Stimulated activated CD8-positive, alpha-beta memory T cell treated with anti-CD3 and anti-CD28 coated beads, Interleukin-2, amount 100 ng/mL, for 1 hour (primary cell): Measurements from ENCODE around the gene ITM2B.
"Not testable (repeated sequence)": the region's sequence is repeated elsewhere in the genome, so short reads cannot be mapped to it uniquely, and the experiment has no call there.

ENCODE experiments used
- DNase-seq, 2 donors: peaks; one replicate each; pipeline ENCODE4 v3.0.0-alpha.2; 2020; ENCODE audit warnings: low read depth in 2 of 2

The ITM2B gene

DNA sequence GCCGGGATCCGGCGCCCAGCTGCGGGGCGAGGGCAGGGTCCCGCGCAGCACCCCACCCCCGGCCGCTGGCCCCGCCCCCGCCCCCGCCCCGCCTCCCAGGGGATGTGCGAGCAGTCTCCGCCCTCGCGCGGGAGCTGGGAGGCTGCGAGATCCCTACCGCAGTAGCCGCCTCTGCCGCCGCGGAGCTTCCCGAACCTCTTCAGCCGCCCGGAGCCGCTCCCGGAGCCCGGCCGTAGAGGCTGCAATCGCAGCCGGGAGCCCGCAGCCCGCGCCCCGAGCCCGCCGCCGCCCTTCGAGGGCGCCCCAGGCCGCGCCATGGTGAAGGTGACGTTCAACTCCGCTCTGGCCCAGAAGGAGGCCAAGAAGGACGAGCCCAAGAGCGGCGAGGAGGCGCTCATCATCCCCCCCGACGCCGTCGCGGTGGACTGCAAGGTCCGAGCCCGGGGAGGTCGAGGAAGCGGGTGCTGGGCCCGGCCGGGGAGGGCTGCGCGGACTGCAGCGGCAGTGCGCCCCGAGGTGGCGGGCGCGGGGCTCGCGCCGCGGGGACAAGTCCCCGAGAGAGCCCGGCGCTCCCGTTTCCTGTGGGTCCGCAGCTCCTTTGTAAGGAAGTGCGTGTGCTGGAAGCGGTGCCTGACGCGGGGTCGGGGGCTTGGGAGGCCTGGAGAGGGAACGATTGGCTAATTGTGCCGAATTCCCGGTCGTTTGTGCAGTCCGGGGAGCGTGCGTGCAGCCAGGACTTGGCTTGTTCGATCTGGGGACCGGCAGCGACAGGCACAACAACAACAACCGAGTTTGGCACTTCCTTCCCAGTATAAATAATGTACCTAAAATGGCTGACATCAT is at the start of gene ITM2B:
TSS of gene ITM2B (plus strand) at position 161 of the 843 bp plus-strand sequence. CDS start at position 316, 155 bp downstream.
- DNase-seq, result peak; percentile 17 to 46

DNA sequence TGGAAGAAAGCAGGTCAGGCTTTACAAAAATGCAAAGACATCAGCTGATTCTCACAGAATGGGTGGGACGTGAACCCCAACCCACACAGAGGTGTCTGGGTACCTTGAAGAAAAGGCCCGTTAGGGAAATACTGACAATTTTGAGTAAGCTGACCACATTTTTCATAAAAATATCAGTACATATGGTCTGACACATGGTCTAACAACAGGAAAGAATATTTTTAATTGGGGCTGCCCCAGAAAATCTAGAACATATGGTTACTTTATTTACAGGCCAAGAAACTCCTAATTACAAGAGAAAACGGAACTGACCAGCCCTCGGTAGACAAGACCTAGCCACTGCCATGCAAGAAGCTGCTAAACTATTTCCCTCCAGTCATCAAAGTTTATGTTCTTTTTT is 48.7 kb upstream of the ITM2B start:
- no peak for DNase-seq

DNA sequence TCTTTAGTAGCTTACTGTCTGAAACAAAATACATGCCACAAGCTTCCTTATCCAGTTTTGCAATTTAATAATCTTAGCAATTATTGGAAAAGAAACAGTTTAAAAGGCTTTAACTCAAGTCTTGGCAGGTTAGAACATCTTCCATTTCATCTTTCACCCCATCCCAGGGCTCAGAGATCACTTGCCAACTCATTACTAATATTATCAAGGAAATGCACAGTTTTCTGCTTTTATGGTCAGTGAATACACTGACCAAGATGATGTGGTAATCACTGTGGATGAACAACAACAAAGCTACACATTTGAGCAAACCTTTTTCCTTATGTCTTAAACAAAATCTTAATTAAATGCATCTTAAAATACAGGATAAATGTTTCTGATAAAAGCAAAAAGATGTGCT is 48.0 kb upstream of the ITM2B start:
- DNase-seq, result no peak

DNA sequence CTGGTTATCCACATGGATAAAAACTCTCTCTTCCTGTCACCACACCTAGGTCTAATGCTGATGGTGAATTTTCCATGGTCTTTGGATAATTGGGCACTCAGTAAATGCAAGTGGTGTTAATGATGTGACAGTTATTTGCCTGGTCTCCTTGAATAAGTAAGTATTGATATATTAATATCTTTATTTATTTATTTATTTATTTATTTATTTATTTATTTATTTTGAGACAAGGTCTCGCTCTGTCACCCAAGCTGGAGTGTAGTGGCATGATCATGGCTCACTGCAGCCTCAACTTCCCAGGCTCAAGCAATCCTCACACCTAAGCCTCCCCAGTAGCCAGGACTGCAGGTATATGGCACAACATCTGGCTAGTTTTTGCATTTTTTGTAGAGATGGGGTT is 46.3 kb upstream of the ITM2B start:
- DNase-seq, result no peak

DNA sequence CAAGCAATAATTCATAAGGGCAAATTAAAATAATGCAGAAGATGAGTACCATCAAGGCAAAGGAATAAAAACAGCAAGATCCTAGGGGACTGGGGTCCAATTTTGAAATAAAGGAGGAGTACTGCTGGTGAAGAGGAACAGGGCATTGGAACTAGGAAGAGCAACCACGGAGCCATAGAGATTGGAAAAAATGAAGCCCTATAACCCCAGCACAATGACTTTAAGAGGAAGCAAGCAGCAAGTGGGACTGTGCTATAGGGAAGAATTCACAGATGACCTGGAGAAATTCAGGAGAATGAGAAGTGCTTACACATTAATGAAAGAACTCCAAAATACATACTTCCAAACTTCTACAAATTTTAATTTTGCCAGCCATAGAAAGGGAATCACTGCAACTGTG is 44.9 kb upstream of the ITM2B start:
- DNase-seq, result no peak

DNA sequence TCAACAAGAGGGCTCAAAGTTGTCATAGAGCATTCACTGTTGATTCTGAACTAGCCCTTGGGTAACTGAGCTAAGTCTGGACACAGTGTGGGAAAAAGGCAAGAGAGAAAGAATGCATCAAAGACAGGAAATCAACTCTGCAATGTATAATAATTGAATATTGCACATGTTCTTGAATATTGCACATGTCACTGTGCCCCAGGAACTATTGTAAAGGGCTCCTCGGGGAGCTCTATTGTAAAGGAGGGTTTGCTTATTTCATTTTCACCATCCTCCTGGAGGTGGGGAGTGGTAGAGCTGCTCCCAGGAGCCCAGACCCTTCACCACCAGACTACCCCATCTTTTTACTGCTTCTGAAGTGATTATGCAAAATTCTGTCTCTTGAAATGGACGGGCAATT is 44.4 kb upstream of the ITM2B start:
- DNase-seq, result no peak

DNA sequence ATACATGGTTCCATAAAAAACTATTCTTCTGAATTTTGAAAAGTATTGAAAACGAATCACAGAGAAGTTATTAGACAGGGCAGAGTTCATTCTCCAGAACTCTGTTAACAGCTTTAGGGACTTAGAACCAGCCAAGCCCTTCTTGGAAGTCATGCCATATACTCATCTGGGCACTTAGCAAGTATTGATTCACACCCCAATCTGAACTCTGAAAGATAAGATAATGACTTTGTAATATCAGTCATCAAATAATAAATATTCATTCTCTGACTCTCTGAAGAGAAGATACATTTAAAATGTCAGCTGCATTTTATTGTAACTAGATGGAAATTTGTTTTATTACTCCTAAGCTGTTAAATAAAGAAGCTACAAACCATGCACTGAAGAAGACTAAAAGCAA is 43.8 kb upstream of the ITM2B start:
- no peak for DNase-seq

DNA sequence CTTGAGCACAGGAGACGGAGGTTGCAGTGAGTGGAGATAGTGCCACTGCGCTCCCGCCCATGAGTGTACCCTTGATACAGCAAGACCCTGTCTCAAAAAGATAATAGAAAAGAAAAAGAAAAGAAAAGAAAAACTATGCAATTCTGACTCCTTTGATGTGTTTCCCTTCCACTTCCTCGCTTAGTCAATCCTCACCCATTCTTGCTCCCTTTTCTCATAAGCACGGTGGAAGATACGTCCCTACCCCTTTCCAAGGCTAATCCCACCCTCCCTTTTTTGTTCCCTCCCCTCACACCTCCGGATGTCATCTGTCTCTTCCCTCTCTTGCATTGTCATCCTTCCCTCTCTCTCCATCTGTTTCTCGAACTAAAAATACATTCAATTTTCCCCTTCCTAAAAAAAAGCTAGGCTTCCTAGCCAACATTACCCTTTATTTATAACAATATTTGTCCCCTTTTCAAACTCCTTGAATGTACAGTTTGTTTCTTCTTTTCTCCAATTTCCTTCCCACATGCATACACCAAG is 40.5 kb upstream of the ITM2B start:
- no peak for DNase-seq

DNA sequence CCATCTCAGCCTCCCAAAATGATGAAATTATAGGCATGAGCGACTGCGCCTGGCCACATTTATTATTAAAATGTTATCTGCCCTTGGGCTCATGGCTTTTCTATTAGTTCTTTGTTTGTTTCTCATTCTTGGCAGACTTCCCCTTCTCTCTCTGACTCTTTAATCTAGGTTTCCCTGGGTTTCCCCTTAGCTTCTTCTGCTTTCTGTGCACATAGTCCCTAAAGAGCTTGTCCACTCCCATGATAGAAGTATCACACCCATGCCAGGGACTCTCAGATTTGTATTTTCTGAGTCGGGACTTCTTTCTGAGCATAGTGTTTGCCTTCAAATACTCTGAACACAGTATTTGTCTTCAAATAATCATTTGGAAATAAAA is 38.6 kb upstream of the ITM2B start:
- no peak for DNase-seq

DNA sequence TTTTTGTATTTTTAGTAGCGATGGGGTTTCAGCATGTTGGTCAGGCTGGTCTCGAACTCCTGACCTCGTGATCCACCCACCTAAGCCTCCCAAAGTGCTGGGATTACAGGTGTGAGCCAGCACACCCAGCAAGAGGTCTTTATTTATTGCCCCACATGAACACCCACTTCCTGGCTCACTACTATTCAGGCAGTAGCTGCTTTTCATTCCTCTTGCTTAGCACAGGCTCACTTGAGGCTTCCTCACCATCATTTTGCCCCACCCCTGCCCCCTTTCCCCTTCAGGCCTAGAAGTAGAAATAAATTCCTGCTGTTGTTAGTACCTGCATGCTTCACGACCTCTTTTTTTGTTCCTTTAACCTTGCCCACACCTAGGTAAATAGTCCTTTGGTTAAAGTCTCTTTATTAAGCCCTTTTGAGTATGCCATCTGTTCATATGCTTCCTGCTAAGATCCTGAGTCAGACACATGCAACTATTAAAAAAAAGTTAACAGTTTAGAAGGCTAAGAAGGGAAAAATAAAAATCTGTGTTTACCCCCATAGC is 33.5 kb upstream of the ITM2B start:
- DNase-seq, result no peak

DNA sequence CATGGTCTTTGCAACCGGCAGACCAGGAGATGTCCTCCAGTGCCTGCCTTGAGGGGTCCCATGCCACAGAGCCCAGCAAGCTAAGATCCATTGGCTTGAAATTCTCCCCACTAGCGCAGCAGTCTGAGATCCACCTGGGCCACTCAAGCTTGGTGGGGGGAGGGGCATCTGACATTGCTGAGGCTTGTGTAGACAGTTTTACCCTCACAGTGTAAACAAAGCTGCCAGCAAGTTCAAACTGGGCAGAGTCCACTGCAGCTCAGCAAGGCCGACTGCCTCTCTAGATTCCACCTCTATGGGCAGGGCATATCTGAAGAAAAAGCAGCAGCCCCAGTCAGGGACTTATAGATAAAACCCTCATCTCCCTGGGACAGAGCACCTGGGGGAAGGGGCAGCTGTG is 32.0 kb upstream of the ITM2B start:
- DNase-seq, result no peak

DNA sequence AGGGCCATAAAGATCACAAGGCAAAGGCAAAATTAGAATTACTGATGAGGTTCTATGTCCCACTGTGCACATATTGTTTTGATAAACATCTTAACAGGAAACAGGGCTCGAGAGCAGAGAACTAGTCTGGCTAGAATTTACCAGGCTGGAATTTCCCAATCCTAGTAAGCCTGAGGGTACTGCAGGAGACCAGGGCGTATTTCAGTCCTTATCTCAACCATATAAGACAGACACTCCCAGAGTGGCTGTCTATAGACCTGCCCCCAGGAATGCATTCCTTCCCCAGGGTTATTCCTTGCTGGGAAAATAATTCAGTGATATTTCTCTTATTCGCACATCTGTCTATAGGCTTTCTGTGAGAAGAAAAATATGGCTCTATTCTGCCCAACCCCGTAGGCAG is 25.8 kb upstream of the ITM2B start:
- not testable (repeated sequence) for DNase-seq

DNA sequence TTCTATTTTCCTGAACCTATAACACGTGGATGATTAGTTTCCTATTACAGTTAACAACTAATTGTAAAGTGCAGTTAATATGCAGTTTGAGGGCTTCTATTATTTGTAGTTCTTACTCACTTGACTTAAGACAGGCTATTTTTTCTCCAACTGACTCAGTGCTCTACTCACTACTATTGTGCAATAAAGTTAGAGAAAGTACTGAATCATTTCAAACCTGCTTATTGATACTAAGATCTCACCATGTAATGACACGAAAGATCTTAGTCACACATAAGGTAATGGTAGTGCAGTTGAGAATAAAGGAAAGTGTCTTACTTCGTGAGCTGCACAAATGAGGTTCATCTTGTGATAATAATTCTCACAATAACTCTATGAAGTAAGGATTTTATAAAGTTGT is 22.8 kb upstream of the ITM2B start:
- no peak for DNase-seq

DNA sequence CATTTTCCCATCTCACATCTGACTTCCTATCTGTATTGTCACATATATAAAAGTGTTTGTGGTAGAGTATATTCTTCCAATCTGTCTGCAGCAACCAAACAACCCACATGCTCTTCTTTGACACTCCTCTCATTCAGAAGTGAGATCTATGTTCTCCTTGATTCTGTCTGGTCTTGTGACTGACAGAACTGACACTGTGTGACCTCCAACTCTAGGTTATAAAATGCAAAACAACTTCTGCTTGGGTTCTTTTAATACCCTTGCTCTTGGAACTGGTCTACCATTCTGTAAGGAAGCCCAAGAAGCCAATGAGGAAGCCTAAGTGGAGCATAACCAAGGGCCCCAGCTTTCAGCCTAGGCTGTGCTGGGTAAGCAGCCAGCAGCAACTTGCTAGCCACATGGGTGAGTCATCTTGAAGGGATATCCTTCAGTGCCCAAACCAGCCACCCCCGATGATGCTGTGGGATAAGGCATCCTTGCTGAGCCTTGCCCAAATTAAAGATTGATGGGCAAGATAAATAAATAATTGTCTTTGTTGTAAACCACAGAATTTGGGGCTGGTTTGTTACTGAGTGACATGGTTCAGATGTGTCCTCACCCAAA is 18.4 kb upstream of the ITM2B start:
- no peak for DNase-seq

DNA sequence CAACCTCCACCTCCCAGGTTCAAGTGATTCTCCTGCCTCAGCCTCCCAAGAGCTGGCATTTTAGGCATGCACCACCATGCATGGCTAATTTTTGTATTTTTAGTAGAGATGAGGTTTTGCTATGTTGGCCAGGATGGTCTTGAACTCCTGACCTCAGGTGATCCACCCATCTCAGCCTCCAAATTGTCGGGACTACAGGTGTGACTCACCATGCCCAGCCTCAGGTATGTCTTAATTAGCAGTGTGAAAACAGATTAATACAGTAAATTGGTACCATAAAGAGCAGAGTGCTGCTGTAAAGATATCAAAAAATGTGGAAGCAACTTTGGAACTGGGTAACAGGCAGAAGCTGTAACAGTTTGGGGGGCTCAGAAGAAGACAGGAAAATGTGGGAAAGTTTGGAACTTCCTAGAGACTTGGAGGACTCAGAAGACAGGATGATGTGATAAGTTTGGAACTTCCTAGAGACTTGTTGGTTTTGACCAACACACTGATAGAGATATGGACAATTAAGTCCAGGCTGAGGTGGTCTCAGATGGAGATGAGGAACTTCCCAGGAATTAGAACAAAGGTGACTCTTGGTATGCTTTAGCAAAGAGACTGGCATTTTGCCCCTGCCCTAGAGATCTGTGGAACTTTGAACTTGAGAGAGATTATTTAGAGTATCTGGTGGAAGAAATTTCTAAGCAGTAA is 17.3 kb upstream of the ITM2B start:
- DNase-seq, result not testable (repeated sequence)

DNA sequence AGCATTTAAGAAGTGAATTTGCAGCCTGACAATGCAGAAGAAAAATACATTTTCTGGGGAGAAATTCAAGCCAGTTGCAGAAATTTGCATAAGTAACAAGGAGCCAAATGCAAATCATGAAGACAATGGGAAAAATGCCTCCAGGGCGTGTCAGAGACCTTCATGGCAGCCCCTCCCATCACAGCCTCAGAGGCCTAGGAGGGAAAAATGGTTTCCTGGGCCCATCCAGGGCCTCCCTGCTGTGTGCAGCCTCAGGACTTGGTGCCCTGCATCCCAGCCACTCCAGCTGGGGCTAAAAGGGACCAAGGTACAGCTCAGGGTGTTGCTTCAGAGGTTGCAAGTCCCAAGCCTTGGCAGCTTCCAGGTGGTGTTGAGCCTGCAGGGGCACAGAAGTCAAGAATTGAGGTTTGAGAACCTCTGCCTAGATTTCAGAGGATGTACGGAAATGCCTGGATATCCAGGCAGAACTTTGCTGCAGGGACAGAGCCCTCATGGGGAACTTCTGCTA is 16.7 kb upstream of the ITM2B start:
- DNase-seq, result no peak

DNA sequence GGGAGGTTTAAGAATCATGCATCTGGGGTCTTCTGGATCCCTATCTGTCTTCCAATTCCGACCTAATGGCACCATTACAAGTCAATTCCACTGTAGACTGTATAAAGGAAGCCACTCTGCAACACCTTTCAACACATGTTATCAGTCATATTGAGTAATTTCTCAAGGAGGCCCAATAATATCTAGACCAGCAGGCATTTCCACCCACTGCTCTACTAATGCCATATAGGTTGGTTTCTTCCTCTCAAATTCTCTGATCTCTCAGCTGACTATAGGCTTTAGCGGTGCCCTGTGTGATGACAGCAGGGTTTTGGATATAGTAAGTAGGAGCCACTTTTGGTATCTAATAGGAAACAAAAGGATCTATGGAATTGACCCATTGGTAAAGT is 12.4 kb upstream of the ITM2B start:
- DNase-seq, result no peak

DNA sequence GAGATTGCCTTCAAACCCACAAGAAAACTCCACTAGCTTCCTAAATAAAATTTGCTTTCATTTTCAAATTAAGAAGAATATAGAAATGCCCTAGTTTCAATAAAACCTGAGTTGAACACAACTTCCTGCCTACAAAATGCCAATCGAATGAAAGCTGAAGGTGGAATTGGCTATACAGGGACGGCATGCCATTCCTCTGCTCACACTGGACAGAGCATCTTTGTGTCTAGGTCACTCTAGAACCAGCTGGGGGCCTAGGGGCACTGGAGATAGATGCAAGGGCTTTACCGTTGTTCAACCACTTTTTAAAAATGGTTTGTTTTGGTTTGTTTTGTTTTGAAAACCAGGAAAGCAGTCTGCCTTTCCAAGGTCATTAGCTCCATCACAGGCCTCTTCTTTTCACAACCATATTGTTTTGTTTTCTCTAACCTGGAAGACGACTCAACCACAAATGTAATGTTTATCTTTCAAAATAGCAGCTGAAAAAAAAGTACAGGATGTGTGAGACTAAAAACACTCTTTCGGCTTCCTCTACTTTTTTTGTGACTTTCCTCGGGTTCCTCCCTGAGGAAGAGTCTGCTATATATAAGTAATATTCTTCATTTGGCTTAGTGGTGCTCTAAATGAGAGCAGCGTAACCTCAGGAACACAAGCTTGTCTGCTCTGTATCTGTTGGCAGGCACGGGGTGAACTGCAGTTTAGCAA is 11.9 kb upstream of the ITM2B start:
- no peak for DNase-seq

DNA sequence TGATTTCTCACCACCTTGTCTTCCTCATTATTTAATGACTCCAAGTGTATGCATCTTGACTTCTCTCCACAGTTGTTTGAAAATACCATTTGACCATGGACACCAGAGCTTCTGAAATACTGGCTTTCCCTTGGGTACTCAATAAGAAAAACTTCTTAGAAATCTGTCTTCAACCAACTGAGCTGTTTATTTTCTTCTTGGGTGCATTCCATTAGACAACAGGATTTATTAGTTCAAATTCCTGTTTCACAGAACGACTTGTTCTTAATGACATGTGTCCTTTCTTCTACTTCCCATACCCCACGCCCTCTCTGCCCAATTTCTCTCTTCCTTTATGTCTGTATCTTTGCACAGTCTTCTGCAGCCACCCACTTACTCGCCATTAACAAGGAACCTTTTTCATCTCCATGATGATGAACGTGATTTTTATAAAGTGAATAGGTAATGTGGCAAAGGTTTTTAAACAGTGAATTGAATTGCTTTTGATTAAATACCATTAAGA is 11.3 kb upstream of the ITM2B start:
- no peak for DNase-seq

DNA sequence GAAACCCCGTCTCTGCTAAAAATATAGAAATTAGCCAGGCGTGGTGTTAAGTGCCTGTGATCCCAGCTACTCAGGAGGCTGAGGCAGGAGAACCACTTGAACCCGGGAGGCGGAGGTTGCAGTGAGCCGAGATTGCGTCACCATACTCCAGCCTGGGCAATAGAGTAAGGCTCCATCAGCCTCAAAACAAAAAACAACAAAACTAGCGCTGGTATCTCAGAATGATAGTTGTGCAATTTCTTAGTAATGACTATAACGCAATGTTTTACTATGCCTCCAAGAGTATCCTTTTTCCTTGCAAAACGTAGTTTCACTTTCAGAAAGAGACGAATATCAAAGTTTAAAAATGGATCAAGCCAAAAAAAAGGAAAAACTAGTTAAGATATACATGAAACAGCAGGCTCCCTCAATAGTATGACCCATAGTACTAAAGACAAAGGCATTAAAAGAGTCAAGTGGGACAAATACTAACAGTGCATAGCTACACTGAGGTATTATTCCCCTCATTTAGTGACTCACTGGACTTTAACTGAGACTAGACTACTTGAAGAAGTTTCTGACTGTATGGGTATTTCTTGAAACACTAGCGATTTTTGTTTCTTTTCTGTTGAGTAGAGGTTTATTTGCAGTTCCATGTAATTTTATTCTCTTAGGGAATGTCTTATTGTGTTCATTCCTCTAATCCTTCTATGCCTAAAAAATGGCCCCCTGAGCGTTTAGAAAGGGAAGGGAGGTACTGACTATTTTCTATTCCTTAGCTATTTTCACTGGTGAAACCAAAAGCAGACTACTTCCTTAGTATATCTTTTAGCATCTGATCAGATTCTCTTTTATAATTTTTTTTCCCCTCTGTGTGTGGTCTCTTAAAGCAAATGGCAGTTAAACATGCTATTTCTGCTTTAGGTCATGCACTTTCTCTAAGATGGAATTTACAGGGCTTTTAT is 10.4 kb upstream of the ITM2B start:
- no peak for DNase-seq
